HG03575 (cell line): ENCODE results near the gene FMN2.

Experiments
- ATAC-seq: cut with Tn5 transposase; IDR thresholded peaks from one replicate; pipeline ENCODE4 v1.9.1; 2021; ENCODE audit not compliant: unreplicated experiment, insufficient number of reproducible peaks, low FRiP score; ENCODE audit errors: extremely low read depth

Gene FMN2

DNA sequence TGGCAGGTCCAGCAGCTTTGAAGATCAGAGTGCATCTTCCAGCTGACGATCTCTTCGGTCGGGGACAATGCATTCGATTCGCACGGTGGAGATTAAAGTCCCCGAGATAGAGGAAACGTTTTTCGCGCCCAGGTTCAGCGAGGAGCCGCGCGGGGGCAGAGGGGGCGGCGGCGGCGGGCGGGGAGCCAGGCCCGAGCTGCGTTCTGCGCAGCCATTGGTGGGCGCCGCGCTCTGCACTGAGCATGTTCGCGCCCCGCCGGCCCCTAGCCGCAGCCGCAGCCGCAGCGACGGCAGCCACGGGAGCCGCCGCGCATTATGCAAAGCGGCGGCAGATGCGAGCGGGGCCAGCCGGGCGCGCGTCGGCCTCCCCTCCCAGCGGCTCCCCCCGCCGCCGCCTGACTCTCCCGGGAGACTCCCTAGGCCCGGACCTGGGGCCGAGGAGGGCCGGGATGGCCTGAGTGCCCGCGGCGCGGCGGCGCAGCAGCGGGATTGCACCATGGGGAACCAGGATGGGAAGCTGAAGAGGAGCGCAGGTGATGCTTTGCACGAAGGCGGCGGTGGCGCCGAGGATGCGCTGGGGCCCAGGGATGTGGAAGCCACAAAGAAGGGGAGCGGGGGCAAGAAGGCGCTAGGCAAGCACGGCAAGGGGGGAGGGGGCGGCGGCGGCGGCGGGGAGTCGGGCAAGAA, at the start of gene FMN2:
FMN2 (plus strand) TSS at position 270 of the 687 bp plus-strand sequence; CDS start at position 497, 227 bp downstream.
- no peak for ATAC-seq

DNA sequence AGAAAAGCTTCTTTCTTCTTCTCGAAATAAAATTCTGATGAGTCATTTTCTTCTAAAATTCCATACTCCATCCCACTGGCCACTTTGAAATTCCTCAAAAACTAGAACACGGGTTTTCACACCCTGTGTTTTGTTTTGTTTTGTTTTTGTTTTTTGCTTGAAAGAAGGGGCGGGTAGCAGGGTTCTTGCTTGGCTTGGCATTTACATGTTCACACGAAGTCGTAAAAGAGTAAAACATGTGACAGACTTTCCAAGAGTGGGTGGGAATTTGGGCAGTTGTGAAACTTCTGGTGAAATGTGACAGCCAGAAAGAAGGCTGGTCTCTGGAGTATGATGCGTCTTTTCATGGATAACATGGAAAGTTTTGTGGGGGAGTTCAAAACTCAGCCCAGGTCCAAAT, 47.1 kb upstream of the FMN2 start:
- no peak for ATAC-seq

DNA sequence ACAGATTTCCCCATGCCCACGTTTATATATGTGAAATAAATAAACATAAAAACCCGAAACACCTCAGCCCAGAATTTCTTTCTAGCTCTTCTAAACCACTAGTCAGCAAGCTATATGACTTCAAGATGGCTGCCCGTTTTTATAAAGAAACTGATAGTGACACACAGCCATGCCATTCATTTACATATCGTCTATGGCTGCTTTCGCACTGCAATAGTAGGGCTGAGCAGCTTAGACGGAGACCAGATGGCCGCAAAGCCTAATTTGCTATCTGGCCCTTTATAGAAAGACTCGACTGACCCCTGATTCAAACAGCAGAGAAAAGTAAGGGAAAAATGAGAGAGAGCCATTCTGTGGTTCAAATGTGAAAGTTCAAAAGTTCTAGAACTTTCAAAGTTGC, 45.7 kb upstream of the FMN2 start:
- no peak for ATAC-seq

DNA sequence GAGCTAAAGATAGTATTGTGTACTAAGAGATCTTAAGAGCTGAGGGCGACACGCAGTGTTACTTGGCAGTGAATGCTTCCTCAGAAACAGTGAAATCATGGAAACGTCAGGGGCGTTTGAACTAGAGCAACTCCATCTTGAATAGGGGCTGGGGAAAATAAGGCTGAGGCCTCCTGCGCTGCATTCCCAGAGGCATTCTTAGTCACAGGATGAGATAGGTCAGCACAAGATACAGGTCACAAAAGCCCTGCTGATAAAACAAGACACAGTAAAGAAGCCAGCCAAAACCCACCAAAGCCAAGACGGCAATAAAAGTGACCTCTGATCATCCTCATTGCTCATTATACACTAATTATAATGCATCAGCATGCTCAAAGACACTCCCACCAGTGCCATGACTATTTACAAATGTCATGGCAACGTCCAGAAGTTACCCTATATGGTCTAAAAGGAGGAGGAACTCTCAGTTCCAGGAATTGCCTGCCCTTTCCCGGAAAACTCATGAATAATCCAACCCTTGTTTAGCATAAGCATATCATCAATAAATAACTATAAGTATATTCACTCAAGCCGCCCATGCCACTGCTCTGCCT, 37.5 kb upstream of the FMN2 start:
- no peak for ATAC-seq

DNA sequence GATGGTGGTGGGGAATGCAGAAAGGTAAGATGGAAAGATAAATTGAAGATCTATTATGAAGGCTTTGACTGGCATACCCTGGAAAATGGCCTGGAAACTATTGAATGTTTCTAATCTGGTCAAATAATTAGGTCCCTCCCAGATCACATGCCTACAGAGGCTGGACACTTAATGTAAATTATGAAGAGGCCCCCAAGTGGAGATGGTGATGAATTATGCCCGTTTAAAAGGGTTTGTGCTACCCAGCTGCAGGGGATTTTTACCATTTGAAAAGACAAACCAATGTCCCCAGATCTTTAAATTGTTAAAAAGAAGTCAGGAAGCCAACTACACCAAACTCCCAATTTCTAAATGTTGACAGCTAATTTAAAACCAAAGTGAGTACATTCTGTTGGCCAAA, 35.7 kb upstream of the FMN2 start:
- no peak for ATAC-seq

DNA sequence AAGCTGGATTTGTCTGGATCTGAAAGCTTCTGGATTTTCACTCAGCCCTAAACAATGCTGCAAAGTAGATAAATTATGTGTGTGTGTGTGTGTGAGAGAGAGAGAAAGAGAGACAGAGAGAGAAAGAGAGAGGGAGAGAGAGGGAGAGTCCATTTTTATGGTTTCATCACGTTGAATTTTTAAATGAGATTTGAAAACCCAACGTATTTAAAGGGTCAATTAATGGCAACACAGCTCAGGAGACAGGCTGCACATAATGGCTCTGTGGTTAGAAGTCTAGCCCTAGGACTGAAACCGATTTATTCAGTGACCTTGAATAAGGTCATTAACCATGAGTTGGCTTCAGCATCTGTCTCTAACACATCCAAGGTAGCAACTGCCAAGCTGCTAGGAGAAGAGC, 35.3 kb upstream of the FMN2 start:
- ATAC-seq: no peak

DNA sequence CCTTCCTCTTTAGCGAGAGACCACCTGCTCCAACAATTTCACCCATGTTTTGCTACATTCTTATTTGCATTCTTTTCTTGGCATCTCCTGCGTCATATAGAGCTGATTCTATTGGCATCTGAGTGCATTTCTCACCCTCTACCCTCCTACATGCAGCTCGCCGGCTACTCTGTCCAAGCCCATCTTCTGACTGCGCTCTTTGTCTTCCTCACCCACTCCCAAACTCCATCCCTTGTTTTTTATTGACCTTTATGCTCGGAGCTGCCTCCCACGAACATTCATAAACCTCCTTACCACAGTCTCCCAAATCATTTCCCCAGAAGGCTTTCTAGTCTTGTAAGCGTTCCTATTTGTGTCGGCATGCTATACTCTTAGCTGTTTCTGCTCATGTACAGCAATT, 33.6 kb upstream of the FMN2 start:
- no peak for ATAC-seq

DNA sequence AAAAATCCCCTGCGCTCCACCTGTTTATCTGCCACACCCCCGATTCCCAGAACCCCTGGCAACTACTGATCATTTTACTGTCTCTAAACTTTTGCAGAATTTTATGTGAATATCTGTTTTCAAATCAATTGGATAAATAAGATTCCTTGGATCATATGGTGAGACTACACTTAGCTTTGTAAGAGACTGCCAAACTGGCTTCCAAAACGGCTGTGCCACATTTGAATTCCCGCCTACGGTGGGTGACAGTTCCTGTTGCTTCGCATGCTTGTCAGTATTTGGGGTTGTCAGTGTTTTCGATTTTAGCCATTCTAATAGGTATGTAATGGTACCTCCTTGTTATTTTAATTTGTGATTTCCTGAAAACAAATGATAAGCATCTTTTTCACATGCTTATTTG, 22.7 kb upstream of the FMN2 start:
- ATAC-seq: no peak

DNA sequence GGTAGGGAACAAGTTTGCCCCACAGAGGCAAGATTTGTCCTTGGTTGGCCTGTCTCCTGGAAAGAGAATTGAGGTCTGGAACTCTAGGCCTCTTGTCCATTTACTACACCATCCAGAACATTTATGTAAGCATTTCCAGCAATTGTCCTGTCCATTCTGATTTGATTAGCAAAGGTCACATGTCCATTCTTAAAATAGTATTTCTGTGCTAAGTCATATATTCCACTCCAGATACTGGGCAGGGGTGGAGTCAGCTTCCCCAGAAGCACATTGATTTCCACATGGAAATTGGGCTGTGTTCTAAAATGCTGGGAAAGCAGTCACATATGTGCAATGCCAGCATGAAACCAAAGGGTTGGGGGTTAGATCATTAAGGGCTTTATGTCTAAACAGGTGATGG, 21.5 kb upstream of the FMN2 start:
- ATAC-seq: no peak

DNA sequence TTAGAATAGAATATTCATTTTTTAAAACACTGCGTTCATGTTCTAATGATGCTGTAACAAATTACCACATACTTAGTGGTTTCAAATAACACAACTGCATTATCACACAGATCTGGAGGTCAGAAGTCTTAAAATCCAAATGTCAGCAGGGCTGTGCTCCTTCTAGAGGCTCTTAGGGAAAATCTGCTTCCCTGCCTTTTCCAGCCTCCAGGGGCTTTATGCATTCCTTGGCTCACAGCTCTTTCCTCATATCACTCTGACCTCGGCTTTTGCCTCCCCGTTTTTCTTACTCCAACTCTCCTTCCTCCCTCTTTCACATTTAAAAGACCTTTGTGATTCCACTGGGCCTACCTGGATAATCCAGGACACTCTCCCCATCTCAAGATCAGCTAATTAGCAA, 18.6 kb upstream of the FMN2 start:
- no peak for ATAC-seq

DNA sequence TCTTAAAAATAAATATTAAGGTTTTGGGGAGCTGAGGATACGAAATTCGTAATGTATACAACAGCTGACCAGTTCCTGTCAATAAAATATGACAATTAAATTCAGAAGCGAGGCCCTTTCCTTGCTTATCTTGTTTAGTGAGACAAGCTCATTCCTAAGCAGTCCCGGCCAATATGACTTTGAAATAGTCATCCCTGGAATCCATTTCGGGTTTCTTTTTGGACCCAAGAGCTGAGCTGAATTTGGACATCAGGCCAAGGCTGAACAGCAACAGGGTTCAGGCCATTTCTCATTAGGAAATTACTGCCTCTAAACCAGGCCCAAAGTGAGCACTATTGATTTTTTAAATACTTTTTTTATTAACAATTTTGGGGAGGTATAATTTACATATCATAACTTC, 17.3 kb upstream of the FMN2 start:
- ATAC-seq: no peak

DNA sequence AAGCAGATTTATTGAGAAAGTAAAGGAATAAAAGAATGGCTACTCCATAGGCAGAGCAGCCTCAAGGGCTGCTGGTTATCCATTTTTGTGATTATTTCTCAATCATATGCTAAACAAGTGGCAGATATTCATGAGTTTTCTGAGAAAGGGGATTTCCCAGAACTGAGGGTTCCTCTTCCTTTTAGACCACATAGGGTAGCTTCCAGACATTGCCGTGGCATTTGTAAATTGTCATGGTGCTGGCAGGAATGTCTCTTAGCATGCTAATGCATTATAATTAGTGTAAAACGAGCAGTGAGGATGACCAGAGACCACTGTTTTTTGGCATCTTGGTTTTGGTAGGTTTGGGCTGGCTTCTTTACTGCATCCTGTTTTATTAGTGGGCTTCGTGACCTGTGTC, 16.8 kb upstream of the FMN2 start:
- ATAC-seq: no peak

DNA sequence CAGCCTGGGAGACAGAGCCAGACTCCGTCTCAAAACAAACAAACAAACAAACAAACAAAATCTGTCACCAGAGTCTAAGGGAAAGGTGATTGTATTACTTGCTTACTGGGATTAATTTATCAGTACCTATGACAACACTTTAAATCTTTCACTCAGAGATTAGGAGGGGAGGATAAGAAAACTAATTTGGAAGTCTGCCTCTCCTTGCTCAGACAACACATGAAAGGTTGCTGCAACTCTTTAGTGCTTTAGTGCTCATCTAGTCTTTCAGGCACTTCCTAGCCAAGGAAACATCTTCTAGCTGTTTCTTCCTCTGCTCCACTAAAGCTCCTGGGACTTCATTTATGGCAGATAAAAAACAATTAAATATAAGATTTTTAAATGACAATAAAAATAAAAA, 7.3 kb upstream of the FMN2 start:
- ATAC-seq: no peak

DNA sequence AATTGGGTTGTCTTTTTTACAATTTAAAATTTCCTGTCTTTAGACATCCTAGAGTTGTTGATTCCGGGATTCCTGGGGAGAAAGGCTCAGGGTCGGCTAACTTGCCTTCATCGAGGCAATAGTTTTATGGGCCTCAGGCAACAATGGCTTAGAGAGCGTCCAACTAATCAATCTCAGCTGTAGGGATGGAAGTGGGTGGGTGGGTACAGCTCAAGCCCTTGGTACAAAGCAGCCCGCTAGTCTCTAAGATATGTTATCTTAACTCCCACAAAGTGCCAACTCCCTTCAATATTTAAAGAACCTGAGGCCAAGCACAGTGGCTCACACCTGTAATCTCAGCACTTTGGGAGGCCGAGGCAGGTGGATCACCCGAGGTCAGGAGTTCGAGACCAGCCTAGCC, 6.9 kb upstream of the FMN2 start:
- ATAC-seq: no peak

DNA sequence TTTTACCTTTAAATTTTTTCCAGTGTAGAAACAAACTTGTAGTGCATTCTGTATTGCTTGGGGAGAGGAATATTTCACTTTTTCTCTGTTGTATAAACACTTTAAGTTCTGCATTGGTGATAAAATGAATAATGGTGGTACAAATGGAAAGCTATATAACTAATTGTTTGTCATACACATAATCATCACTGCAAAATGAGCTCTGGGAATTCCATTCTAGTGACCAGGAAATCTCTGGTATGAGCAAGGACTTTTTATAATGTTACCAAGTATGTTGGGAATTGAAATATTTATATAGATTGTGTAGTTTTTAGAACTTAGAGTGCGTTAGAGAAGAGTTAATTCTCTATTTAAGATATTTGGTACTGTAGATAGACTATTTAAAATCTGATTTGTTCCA, 5.0 kb upstream of the FMN2 start:
- no peak for ATAC-seq

DNA sequence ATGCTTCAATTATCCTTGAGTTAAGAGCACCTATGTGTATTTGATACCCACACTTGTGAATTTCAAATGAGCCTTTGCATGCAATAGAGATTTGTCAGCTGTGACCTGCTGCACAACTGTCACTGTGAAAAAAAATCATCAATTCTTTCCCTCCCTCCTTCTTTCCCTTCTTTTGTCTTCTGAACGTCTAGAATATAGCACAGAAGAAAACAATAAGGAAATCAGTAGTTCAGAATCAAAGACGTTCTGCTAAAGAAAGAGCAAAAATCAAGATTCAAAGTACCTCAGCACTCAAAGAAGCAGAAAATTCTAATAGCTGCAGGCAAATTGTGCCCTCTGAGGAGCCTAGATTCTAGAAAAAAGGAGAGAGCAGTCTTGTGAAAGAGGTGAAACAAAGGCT, 1.7 kb upstream of the FMN2 start:
- no peak for ATAC-seq

DNA sequence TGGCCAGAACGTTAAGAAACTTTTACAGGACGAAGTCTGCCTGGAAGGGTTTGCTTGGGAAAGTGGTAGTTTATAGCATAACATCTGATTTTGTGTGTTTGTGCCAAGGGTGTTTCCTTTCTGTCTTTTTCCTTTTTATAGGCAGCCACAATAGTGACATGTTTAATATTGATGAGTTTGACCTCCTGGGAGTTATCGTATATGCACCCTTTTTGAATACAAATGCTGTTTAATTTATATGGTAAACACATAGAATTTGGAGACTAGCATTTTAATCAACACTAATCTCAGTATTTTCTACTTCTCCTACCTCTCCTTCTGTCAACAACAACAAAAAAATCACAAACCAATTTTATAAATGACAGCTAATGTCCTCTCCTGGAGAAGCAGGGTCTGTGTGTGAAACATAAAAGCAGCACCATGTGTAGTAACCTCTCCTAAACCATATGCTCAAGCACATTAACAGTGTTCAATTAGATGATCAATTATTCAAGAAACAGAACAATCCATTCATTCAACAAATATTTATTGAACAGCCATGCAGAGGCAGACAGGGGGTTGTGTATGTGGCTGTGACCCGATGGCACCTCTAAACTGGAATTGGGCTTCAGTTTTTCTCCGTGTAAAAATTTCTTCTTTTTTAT, 604 bp upstream of the FMN2 start:
- ATAC-seq: no peak

DNA sequence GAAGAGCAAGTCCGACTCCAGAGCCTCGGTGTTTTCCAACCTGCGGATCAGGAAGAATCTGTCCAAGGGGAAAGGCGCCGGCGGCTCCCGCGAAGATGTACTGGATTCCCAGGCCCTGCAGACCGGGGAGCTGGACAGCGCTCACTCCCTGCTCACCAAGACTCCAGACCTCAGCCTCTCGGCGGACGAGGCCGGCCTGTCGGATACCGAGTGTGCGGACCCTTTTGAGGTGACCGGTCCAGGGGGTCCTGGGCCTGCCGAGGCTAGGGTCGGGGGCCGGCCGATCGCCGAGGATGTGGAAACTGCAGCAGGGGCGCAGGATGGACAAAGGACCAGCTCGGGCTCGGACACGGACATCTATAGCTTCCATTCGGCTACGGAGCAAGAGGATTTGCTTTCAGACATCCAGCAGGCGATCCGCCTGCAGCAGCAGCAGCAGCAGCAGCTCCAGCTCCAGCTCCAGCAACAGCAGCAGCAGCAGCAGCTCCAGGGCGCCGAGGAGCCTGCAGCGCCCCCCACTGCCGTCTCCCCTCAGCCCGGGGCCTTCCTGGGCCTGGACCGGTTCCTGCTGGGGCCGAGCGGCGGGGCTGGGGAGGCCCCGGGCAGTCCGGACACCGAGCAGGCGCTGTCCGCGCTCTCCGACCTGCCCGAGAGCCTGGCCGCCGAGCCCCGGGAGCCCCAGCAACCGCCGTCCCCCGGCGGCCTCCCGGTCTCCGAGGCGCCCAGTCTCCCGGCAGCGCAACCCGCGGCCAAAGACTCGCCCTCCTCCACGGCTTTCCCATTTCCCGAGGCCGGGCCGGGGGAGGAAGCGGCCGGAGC, 827 bp downstream of the FMN2 start:
- ATAC-seq: no peak

DNA sequence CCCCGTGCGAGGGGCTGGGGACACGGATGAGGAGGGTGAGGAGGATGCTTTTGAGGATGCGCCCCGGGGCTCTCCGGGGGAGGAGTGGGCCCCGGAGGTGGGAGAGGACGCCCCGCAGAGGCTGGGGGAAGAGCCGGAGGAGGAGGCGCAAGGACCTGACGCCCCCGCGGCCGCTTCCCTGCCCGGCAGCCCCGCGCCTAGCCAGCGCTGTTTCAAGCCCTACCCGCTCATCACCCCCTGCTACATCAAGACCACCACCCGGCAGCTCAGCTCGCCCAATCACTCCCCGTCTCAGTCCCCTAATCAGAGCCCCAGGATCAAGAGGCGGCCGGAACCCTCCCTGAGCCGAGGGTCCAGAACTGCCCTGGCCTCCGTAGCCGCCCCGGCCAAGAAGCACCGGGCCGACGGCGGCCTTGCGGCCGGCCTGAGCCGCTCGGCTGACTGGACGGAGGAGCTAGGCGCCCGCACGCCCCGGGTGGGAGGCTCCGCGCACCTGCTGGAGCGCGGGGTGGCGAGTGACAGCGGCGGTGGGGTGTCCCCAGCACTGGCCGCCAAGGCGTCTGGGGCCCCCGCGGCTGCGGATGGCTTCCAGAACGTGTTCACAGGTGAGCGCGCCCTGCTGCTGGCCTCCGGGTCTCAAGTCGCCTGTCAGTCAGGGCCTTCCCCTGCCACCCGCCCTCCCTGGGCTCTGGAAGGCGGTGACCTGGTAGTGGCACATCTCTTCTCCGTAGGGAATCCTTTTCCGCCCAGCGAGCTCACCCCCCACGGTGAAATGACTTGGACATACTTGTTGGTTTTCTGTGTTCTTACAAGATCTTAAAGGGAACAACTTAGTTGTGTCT, 1.7 kb downstream of the FMN2 start:
- no peak for ATAC-seq
